ENCODE results near the gene SORCS3.

- TF ChIP-seq CTCF (conservative IDR thresholded peaks at IDR 0.05) (no peak), ZFX (IDR thresholded peaks at IDR 0.05) (no peak)
These were observed 281.7 kb downstream of the SORCS3 start for GRCh38 chr10:104922810-104923209.

Measured in C4-2B (cell line).